Measurements from ENCODE around the gene LENG9.

Gene LENG9

GRCh38 chr19:54489341-54489740 lies 25.8 kb upstream of the LENG9 start:
- no peak for DNase-seq (ENCODE audit: low spot score in 2 of 2)
- ATAC-seq: no peak
- peaks cover 13% of the 10 kb centered on the region for H3K4me1 Mint-ChIP-seq
- no peak overlapping the region for H3K4me3 Mint-ChIP-seq
- no peaks in the 10 kb centered on the region for H3K9me3 Mint-ChIP-seq
- no peaks in the 10 kb centered on the region for H3K36me3 Mint-ChIP-seq
- no peak overlapping the region for H3K27ac Mint-ChIP-seq

- H3K36me3 Mint-ChIP-seq: peaks cover 6% of the 10 kb centered on the region
- no peak overlapping the region for H3K27ac Mint-ChIP-seq
- H3K9me3 Mint-ChIP-seq: no peaks in the 10 kb centered on the region
- no peak for ATAC-seq
- H3K4me3 Mint-ChIP-seq: no peak overlapping the region
- H3K4me1 Mint-ChIP-seq: peaks cover 21% of the 10 kb centered on the region
- DNase-seq (ENCODE audit: low spot score in 2 of 2): no peak
Observed at GRCh38 chr19:54485851-54486250, 22.3 kb upstream of the LENG9 start.

- Mint-ChIP-seq H3K4me1 (peaks cover 18% of the 10 kb centered on the region), H3K36me3 (peaks cover 12% of the 10 kb centered on the region), H3K27ac (no peak overlapping the region), H3K9me3 (no peaks in the 10 kb centered on the region), H3K4me3 (no peak overlapping the region)
- ATAC-seq (no peak), DNase-seq (ENCODE audit: low spot score in 2 of 2) (no peak)
Observed at GRCh38 chr19:54484451-54484850, 20.9 kb upstream of the LENG9 start.

- H3K4me3 Mint-ChIP-seq: no peak overlapping the region
- peaks cover 18% of the 10 kb centered on the region for H3K4me1 Mint-ChIP-seq
- H3K36me3 Mint-ChIP-seq: peaks cover 12% of the 10 kb centered on the region
- H3K27ac Mint-ChIP-seq: no peak overlapping the region
- no peaks in the 10 kb centered on the region for H3K9me3 Mint-ChIP-seq
- DNase-seq (ENCODE audit: low spot score in 2 of 2) (no peak), ATAC-seq (no peak)
Observed at GRCh38 chr19:54482889-54483288, 19.3 kb upstream of the LENG9 start.

- peak in 1 of 2 donors; percentile 41 for DNase-seq (ENCODE audit: low spot score in 2 of 2)
- Mint-ChIP-seq H3K27ac (no peak overlapping the region), H3K4me3 (no peak overlapping the region), H3K9me3 (no peaks in the 10 kb centered on the region), H3K4me1 (peaks cover 18% of the 10 kb centered on the region), H3K36me3 (peaks cover 12% of the 10 kb centered on the region)
- peak; percentile 55 for ATAC-seq
Observed at GRCh38 chr19:54481326-54481930, 17.9 kb upstream of the LENG9 start.

- Mint-ChIP-seq H3K9me3 (no peaks in the 10 kb centered on the region), H3K27ac (no peak overlapping the region)
Observed at GRCh38 chr19:54480051-54480450, 16.5 kb upstream of the LENG9 start.

GRCh38 chr19:54478677-54479266 lies 15.2 kb upstream of the LENG9 start:
- Mint-ChIP-seq H3K27ac (no peak overlapping the region), H3K36me3 (peaks cover 12% of the 10 kb centered on the region), H3K9me3 (no peaks in the 10 kb centered on the region), H3K4me3 (no peak overlapping the region), H3K4me1 (peaks cover 12% of the 10 kb centered on the region)
- peak; percentile 28 for ATAC-seq
- DNase-seq (ENCODE audit: low spot score in 2 of 2): no peak

More at GRCh38 chr19:54480051-54480450, 16.5 kb upstream of the LENG9 start:
- DNase-seq (ENCODE audit: low spot score in 2 of 2) (no peak), ATAC-seq (no peak)
- no peak overlapping the region for H3K4me3 Mint-ChIP-seq
- H3K4me1 Mint-ChIP-seq: peaks cover 12% of the 10 kb centered on the region
- H3K36me3 Mint-ChIP-seq: peaks cover 12% of the 10 kb centered on the region

- Mint-ChIP-seq H3K9me3 (no peaks in the 10 kb centered on the region), H3K36me3 (peaks cover 11% of the 10 kb centered on the region), H3K4me3 (no peak overlapping the region), H3K27ac (no peak overlapping the region), H3K4me1 (peaks cover 13% of the 10 kb centered on the region)
- DNase-seq (ENCODE audit: low spot score in 2 of 2) (no peak), ATAC-seq (no peak)
Observed at GRCh38 chr19:54477650-54478049, 14.1 kb upstream of the LENG9 start.

GRCh38 chr19:54475706-54476105 lies 12.1 kb upstream of the LENG9 start:
- ATAC-seq: no peak
- Mint-ChIP-seq H3K36me3 (peaks cover 6% of the 10 kb centered on the region), H3K27ac (no peak overlapping the region), H3K4me3 (no peak overlapping the region), H3K4me1 (peaks cover 10% of the 10 kb centered on the region), H3K9me3 (no peaks in the 10 kb centered on the region)
- no peak for DNase-seq (ENCODE audit: low spot score in 2 of 2)

- ATAC-seq (no peak), DNase-seq (ENCODE audit: low spot score in 2 of 2) (no peak)
- Mint-ChIP-seq H3K36me3 (no peaks in the 10 kb centered on the region), H3K4me1 (peaks cover 23% of the 10 kb centered on the region), H3K27ac (peak overlapping the region; percentile 56), H3K4me3 (no peak overlapping the region), H3K9me3 (no peaks in the 10 kb centered on the region)
Observed at GRCh38 chr19:54473892-54474372, 10.4 kb upstream of the LENG9 start.

- DNase-seq (ENCODE audit: low spot score in 2 of 2) (no peak), ATAC-seq (peak; percentile 65)
- peak within 1 kb of the TSS; percentile 56 for H3K27ac Mint-ChIP-seq
- H3K4me1 Mint-ChIP-seq: peaks cover 23% of the 10 kb centered on the region
- no peaks in the 10 kb centered on the region for H3K9me3 Mint-ChIP-seq
- H3K36me3 Mint-ChIP-seq: no peaks in the 10 kb centered on the region
- H3K4me3 Mint-ChIP-seq: peak within 1 kb of the TSS; percentile 39
Observed at GRCh38 chr19:54473071-54473891, 9.7 kb upstream of the LENG9 start, which contains the start of gene CDC42EP5. Gene CDC42EP5 (minus strand): TSS chr19:54473296. CDS start chr19:54465547, 7,749 bp downstream.

- H3K27ac Mint-ChIP-seq: no peak overlapping the region
- H3K9me3 Mint-ChIP-seq: no peaks in the 10 kb centered on the region
- DNase-seq (ENCODE audit: low spot score in 2 of 2): no peak
- peaks cover 23% of the 10 kb centered on the region for H3K4me1 Mint-ChIP-seq
- peak overlapping the region; percentile 59 for H3K4me3 Mint-ChIP-seq
- peak; percentile 65 for ATAC-seq
- no peaks in the 10 kb centered on the region for H3K36me3 Mint-ChIP-seq
Observed at GRCh38 chr19:54470991-54471782, 7.6 kb upstream of the LENG9 start.

- Mint-ChIP-seq H3K27ac (no peak overlapping the region), H3K9me3 (no peaks in the 10 kb centered on the region), H3K36me3 (no peaks in the 10 kb centered on the region), H3K4me1 (peaks cover 23% of the 10 kb centered on the region), H3K4me3 (peak overlapping the region; percentile 59)
- DNase-seq (ENCODE audit: low spot score in 2 of 2) (no peak), ATAC-seq (no peak)
Observed at GRCh38 chr19:54470276-54470887, 6.8 kb upstream of the LENG9 start.

- H3K4me3 Mint-ChIP-seq: no peak overlapping the region
- no peaks in the 10 kb centered on the region for H3K36me3 Mint-ChIP-seq
- ATAC-seq: no peak
- H3K4me1 Mint-ChIP-seq: peaks cover 28% of the 10 kb centered on the region
- H3K27ac Mint-ChIP-seq: no peak overlapping the region
- no peak for DNase-seq (ENCODE audit: low spot score in 2 of 2)
- no peaks in the 10 kb centered on the region for H3K9me3 Mint-ChIP-seq
Observed at GRCh38 chr19:54469496-54469934, 5.9 kb upstream of the LENG9 start.

Measured in stimulated activated effector memory CD8-positive, alpha-beta T cell treated with anti-CD3 and anti-CD28 coated beads, Interleukin-12 subunit alpha, Interleukin-12 subunit beta, amount 100 ng/mL, for 72 hours (primary cell).